ENCODE measurements around the gene EFNB2.

DNA sequence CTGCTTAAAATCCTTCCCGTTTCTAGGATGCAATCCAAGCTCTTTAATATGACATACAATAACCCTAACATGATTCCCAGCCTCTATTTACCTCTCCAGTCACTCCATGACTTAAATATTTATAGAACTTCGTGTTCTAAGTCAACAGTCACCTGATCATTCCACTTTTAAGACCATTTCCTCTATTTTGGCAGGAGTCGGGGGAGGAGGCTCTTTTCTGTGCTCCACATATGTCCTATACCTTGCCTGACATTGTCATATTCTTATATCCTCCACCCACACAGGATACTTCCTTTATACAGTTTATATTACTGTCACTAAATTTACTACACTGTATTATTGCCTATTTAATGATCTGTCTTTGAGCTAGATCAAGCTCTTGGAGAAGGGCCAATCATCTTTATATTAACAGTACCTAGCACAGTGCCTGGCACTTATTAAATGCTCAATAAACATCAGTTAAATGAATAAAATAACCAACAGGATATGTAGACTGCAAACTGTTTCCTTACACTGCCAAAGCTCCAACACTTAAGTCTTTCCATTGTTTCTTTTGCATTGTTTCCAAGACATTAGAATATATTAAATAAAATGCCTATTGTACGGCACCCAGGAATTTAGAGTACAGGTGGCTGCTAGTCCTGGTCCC lies 29.8 kb upstream of the EFNB2 start:
- TF ChIP-seq POLR2A (conservative IDR thresholded peaks at IDR 0.05) (no peak), ATF2 (CRISPR knock-in tag; IDR thresholded peaks at IDR 0.05) (no peak), SP1 (CRISPR knock-in tag; IDR thresholded peaks at IDR 0.05) (no peak), MYNN (IDR thresholded peaks at IDR 0.05) (no peak), MYNN (CRISPR knock-in tag; IDR thresholded peaks at IDR 0.05) (no peak), CTCF (IDR thresholded peaks at IDR 0.05 in 2 of 3, conservative IDR thresholded peaks at IDR 0.05 in 1 of 3; ENCODE audit: insufficient read depth in 2 of 3, low read depth in 1 of 3, low read length in 3 of 3) (no peak)
- TF ChIP-seq, protein P1, sequence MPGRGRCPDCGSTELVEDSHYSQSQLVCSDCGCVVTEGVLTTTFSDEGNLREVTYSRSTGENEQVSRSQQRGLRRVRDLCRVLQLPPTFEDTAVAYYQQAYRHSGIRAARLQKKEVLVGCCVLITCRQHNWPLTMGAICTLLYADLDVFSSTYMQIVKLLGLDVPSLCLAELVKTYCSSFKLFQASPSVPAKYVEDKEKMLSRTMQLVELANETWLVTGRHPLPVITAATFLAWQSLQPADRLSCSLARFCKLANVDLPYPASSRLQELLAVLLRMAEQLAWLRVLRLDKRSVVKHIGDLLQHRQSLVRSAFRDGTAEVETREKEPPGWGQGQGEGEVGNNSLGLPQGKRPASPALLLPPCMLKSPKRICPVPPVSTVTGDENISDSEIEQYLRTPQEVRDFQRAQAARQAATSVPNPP (IDR thresholded peaks at IDR 0.05; ENCODE audit: borderline replicate concordance, insufficient read depth, insufficient read length): no peak

Data from K562 (cell line).